GM12872 (cell line): ENCODE measurements around the gene CDC14B.

Experiments used
- TF ChIP-seq, protein P1 (sequence below): IDR thresholded peaks from 3 replicates; pipeline ENCODE4 v1.5.1; 2011; ENCODE audit warnings: low read depth, mild to moderate bottlenecking, low read length, moderate library complexity; ENCODE audit not compliant: insufficient read depth

The CDC14B gene

DNA sequence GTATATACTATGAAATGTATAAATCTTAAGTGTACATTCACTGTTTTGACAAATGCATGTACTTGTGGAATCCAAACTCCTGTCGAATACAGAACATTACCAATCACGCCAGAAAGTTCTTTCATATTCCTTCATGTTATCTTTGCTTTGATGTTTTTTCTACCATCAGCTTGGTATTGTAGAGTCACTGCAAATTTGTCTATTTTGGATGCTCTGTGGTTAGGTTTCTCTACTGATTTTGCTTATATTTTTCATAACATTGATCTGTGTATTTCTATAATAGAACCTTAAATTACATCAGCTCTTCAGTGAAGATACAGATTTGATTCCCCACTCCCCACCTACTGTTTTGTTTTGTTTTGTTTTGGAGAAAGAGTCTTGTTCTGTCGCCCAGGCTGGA is 138.9 kb downstream of the CDC14B start:
- TF ChIP-seq, protein P1, sequence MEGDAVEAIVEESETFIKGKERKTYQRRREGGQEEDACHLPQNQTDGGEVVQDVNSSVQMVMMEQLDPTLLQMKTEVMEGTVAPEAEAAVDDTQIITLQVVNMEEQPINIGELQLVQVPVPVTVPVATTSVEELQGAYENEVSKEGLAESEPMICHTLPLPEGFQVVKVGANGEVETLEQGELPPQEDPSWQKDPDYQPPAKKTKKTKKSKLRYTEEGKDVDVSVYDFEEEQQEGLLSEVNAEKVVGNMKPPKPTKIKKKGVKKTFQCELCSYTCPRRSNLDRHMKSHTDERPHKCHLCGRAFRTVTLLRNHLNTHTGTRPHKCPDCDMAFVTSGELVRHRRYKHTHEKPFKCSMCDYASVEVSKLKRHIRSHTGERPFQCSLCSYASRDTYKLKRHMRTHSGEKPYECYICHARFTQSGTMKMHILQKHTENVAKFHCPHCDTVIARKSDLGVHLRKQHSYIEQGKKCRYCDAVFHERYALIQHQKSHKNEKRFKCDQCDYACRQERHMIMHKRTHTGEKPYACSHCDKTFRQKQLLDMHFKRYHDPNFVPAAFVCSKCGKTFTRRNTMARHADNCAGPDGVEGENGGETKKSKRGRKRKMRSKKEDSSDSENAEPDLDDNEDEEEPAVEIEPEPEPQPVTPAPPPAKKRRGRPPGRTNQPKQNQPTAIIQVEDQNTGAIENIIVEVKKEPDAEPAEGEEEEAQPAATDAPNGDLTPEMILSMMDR = no peak

DNA sequence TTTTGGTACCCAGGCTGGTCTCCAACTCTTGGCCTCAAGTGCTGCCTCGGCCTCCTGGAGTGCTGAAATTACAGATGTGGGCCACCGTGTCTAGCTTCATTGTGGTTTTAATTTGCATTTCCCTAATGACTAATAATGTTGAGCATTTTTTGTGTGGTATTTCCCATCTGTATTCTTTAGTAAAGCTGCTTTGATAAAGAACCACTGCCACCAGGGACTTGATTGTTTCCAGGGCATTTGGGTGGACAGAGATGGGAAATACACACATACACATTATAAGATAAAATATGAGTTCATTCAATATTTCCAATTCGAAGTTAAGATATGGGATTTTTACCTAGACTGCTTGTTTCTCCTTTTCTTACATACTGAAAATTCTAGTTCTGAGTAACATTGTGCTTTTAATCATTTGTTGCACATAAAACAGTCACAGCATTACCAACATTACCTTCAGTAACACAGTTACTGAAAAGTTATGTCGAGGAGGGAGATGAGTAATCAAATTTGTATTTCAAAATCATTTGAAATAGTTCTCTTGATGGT is 140.7 kb downstream of the CDC14B start:
- TF ChIP-seq, protein P1 = no peak

DNA sequence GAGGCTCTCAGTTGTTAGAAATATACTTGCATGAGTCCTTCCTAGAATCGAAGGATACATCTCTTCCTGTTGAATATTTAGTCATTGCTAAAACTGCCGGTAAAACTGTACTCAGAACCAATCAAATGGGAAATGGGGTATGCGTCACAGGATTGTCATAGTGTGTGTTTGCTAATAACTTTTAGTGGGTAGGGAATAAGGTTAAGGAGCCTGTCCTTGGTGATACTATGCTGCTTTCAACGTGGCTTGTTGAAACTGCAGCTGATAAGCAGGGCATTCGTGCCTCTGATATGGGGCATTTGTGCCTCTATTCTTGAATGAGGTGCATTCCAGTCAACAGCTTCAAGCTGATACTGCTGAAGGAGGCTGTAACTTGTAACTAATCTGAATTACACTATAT is 143.1 kb downstream of the CDC14B start:
- TF ChIP-seq, protein P1 = no peak

DNA sequence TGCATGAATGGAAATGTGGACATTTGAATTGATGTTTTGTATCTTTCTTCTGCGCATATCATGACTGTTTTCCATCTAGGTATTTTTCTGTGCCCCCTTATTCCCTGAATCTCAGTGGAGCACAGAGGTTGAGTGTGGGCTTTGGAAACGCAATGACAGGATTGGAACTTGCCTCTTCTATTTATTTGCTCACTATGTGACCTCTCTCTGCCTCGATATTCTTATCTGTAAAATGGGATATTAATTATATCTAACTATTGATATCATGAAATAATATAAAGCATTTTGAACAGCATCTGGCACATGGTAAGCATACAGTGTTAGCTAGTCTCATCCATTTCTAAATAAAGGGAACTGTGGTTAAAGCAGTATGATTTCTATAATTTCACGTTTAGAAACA is 143.6 kb downstream of the CDC14B start:
- TF ChIP-seq, protein P1 = no peak

DNA sequence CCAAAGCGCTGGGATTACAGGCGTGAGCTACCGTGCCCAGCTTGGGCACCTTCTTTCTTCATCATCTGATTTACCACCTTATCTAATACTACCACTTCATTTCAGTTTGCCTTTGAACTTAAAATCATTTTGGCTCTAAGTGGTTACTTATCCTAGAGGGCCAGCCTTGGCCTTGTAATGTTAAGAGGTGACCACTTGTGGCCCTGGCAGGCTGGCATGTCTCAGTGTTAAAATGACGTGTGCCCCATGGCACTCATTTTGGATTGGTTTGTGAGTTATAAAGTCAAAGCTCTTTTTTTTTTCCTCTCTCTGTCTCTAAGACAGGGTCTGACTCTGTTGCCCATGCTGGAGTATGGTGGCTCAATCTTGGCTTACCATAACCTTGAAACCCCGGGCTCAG is 151.9 kb downstream of the CDC14B start:
- TF ChIP-seq, protein P1 = no peak

DNA sequence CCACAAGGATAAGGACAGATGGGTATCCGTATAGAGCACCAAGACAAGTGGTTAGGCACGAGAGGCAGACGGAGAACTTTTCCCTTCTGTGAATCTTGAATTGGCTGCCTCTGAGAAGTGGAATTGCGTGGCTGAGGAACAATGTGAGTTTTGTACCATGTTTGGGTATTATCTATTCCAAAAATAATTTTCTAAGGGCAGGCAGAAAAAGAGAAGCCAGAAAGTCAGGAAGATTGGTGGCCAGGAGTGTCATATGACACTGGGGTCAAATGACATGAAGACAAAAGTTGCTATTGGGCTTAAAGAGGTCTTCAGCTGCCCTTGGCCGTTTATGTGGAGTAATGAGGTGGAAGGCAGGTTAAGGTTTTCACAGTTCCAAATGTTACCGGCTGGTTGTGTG is 155.2 kb downstream of the CDC14B start:
- TF ChIP-seq, protein P1 = no peak

DNA sequence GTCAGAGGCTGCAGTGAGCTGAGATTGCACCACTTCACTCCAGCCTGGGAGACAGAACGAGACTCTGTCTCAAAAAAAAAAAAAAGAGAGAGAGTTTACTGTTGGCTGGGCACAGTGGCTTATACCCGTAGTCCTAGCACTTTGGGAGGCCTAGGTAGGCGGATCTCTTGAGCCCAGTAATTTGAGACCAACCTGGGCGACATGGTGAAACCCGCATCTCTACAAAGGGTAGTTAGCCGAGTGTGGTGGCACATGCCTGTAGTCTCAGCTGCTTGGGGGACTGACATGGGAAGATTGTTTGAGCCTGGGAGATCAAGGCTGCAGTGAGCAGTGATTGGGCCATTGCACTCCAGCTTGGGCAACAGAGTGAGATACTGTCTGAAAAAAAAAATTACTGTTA is 157.1 kb downstream of the CDC14B start:
- TF ChIP-seq, protein P1 = no peak
